ENCODE data around the gene CAB39.
A peak's percentile ranks its signal among the peaks of the same experiment; 100 is the strongest.

The CAB39 gene

DNA sequence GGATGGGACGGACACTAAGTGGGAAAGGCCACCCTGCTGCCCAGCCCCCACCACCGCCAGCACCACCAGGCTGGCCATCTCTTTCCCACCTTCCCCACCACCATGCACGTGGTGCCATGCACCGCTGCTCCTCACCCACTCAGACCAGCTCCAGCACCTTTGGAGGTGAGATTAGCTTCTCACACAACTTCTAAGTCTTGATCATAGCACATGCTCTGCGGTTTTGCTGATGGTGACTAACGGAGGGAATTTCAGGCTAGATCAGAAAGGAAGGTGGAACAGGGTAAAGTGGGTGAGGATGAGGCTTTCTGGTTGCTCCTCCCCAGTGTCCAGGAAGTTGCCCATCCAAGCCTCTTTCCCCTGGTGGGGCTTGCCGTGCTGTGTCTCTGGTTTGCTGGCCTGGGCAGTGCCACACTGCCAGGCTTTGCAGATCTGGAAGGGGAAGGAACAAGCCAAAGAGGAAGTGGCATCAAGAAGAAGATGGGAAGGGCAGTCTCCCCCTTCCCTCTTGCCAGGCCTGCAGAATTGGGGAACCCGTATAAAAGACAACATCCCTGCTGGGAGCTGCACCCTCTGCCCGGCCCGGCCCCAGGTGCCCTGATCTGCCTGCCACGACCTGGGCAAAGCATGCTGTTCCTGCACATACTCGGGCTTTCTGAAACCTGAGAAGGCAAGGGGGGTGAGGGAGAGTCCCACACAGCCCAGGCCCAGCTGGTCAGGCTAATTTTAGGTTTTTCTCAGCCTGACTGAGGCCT is 44.3 kb upstream of the CAB39 start:
- no peak overlapping the region for H3K4me3 ChIP-seq (replicated peaks in 1 of 2; ENCODE audit: low read depth in 2 of 2, low read length in 2 of 2)
- TF ChIP-seq CTCF (IDR thresholded peaks at IDR 0.05; ENCODE audit: low read depth, low read length): no peak

GRCh38 chr2:230668939-230669303 is 43.7 kb upstream of the CAB39 start:
- no peak overlapping the region for H3K4me3 ChIP-seq (replicated peaks in 1 of 2; ENCODE audit: low read depth in 2 of 2, low read length in 2 of 2)

More for the DNA sequence above, 44.3 kb upstream of the CAB39 start:
- peak in 1 of 2 donors; percentile 24 for DNase-seq (ENCODE audit: low read depth in 2 of 2)

DNA sequence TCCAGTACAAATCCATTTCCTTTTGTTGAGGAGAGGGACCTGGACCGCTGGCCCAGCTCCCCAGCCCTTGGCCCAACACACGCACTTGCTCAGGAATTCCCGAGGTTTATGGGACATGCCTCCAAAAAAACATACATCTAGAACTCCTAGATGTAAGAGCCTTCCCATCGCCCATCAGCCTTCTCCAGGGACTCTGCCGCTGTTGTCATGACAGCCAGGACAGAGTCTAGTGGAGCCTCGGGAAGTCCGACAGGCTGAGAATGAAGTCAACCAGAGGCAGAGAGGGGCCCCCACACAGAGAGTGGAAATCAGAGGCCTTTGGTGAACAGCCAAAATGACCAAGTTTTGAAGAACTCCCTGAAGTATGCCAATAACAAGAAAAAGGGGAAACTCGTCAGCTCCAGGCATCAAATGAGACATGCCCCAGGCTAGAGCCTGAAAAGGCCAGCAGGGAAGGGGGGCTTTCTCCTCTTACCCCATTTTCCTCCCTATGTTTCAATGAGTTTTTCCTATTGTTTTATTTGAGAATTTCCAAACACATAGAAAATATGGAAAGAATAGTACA is 43.2 kb upstream of the CAB39 start:
- TF ChIP-seq CTCF (IDR thresholded peaks at IDR 0.05; ENCODE audit: low read depth, low read length): no peak
- DNase-seq (ENCODE audit: low read depth in 2 of 2): no peak
- no peak overlapping the region for H3K4me3 ChIP-seq (replicated peaks in 1 of 2; ENCODE audit: low read depth in 2 of 2, low read length in 2 of 2)

More at GRCh38 chr2:230668939-230669303, 43.7 kb upstream of the CAB39 start:
- no peak for DNase-seq (ENCODE audit: low read depth in 2 of 2)
- TF ChIP-seq CTCF (IDR thresholded peaks at IDR 0.05; ENCODE audit: low read depth, low read length): no peak

- H3K4me3 ChIP-seq (replicated peaks in 1 of 2; ENCODE audit: low read depth in 2 of 2, low read length in 2 of 2): no peak overlapping the region
- TF ChIP-seq CTCF (IDR thresholded peaks at IDR 0.05; ENCODE audit: low read depth, low read length): no peak
- peak in 1 of 2 donors; percentile 57 for DNase-seq (ENCODE audit: low read depth in 2 of 2)
Measured at GRCh38 chr2:230671117-230671516, 41.5 kb upstream of the CAB39 start.

GRCh38 chr2:230672836-230673235 is 39.8 kb upstream of the CAB39 start:
- no peak overlapping the region for H3K4me3 ChIP-seq (replicated peaks in 1 of 2; ENCODE audit: low read depth in 2 of 2, low read length in 2 of 2)
- no peak for DNase-seq (ENCODE audit: low read depth in 2 of 2)
- no peak for TF ChIP-seq CTCF (IDR thresholded peaks at IDR 0.05; ENCODE audit: low read depth, low read length)

- no peak for DNase-seq (ENCODE audit: low read depth in 2 of 2)
- no peak for TF ChIP-seq CTCF (IDR thresholded peaks at IDR 0.05; ENCODE audit: low read depth, low read length)
- H3K4me3 ChIP-seq (replicated peaks in 1 of 2; ENCODE audit: low read depth in 2 of 2, low read length in 2 of 2): no peak overlapping the region
Measured at GRCh38 chr2:230674401-230674800, 38.2 kb upstream of the CAB39 start.
